ENCODE measurements around the gene B3GNT9.

Gene B3GNT9

GRCh38 chr16:67166110-67166547 is 15.3 kb upstream of the B3GNT9 start:
- no peak for DNase-seq

- no peak for DNase-seq
Observed at GRCh38 chr16:67165121-67166078, 14.6 kb upstream of the B3GNT9 start.

- DNase-seq, result no peak
Observed at GRCh38 chr16:67164599-67165061, 13.8 kb upstream of the B3GNT9 start, which contains the start of gene HSF4. Gene HSF4, plus strand, starts transcription at chr16:67164745. Its CDS starts 67 bp downstream, at chr16:67164812.

GRCh38 chr16:67163999-67164558 is 13.3 kb upstream of the B3GNT9 start:
- peak; percentile 59 for DNase-seq

GRCh38 chr16:67163164-67163998 is 12.6 kb upstream of the B3GNT9 start:
- DNase-seq, result peak; percentile 86

DNA sequence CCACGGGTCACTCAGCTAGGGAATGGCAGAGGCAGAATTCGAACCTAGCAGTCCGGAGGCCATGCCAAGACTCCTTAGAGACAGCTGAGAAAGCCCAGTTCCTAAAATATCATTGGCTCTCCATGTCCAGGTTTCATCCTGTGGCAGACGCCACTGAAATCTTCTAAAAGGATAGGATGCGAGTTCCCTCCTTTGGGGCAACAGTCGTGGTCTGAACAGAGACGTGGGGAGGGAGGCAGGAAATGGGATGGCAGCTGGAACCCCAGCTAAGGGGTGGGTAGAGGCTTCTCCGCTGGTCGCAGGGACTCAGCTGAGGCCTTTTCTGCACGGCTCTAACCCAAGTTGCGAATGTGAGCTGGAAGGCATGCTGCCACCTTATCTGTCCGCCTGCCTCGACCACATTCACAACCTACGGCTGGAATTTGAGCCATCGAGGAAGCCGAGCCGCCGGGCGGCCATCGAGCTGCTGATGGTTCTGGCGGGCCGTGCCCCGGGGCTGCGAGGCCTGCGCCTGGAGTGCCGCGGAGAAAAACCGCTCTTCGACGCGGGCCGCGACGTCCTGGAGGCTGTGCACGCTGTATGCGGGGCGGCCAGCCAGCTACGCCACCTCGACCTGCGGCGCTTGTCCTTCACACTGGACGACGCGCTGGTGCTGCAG is 11.8 kb upstream of the B3GNT9 start:
- DNase-seq, result no peak

GRCh38 chr16:67161595-67162058 is 10.8 kb upstream of the B3GNT9 start:
- DNase-seq, result no peak

GRCh38 chr16:67158637-67159600 is 8.1 kb upstream of the B3GNT9 start:
- DNase-seq, result no peak

DNA sequence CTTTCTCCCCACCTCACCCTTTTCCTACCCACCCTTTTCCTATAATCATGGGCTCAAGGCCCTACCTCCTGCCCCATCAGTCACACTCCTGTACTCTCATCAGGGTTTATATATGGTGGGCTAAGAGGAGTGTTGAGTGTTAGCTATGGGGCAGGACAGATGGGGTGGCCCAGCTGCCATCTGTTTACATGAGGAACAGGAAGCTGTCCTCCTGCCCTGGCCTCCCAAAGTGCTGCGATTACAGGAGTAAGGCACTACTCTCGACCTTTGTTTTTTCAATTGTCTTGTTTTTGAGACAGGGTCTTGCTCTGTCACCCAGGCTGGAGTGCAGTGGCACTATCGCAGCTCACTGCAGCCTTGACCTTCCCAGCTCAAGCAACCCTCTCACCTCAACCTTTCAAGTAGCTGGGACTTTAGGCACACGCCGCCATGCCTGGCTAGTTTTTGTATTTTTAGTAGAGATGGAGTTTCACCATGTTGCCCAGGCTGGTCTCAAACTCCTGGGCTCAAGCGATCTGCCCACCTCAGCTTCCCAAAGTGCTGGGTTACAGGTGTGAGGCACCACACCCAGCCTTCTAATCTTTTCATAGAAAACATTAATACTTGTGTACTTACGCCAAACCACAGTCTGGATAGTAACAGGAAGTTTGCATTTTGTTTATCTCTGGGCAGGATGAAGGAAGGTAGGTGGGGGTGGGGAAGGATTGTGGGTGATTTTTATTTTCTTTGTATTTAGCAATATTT is 7.3 kb upstream of the B3GNT9 start:
- DNase-seq, result no peak

DNA sequence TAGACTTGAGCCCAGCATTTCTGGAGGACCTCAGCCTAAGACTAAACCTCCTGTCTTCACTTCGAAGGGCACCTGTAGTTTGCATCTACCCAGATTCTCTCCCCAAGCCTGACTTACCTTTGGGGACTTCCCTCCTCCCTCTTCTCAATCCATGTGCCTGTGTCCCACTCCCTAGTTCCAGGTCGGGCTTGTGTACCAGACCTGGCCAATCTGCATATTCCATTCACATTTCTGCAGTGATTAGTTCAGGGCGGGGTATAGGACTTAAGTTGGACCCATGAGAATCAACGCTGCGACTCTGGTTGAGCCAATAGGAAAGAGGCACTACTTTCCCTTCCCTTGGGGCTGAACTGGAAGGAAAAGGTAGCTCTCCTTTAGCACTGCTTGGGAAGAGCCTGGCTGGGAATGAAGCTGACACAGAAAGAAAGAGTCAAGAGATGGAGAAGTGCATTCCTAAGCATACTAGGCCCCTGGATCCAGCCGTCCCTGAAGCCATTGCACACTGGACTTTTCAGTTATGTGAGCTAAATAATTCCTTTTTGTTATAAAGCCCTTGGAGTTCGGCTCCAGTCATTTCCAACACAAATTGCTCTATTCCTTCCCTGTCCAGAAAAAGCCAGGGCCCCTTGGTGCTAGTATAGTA is 6.4 kb upstream of the B3GNT9 start:
- DNase-seq, result no peak

DNA sequence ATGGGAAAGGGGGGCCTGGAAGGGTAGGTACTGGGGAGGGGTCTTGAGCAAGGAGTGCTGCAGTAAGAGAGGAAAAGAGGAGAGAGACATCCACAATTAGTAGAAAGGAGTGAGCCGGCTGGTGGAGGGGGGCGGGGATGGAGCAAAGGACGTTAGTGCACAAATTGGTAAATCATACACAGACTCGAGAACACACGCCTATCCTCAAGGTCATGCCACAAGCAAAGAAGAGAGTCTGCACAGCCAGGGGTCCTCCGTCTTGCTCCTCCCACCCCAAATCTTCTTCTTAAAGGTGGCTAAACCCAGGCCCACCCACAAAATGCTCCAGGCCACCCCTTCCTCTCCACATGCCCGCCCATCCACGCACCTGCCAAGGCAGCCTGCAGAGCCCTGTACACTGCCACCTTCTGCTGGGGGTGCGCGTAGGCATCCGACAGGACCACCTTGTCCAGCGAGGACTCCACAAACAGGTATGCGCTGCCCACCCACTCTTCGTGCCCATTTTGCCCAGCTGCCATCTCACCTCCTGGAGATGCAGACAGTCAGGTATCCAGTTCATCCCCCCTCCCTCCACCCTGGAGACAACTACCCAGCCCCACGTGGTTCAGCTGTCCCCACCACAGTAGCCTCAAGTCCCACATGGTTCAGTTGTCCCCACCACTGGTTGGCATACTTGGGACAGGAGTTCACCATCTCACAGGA is 5.5 kb upstream of the B3GNT9 start:
- no peak for DNase-seq

DNA sequence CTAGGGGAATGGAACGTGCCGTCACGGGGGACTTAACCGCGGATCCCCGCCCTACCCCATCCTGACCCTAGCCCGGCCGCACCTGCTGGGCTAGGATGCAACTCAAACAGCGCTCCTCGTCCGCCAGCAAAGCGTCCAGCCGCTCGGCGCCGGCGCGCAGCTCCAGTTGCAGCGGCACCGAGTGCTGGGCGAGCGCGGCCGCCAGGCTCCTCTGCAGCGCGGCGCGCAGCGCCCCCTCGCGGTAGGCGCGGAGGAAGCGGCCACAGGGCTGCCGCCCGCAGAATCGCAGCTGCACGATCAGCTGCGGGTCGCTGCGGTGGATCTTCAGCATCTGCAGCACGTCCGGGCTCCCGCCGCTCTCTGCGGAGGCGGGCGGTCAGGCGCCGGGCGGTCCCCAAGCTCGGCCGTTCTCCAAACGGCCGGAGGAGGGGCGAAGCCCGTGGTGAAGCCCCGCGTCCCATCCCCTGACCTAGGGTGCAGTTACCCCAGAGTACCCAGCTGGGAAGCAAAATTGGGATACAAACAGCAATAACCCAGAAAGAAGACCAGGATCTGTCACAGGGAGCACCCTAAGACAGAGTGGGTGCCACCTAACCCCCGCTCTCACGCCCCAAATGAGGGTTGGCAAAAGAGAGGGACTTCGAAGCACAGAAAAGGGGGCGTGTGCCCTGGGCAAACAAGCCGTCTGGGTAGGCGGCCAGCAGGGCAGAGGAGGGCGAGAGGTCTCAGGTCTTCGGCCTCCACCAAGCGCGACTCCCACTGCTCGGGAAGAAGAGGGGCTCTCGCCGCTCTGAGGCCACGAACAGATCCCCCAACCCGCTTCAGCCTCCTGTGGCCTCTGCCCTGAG is 4.7 kb upstream of the B3GNT9 start:
- DNase-seq, result peak; percentile 61

- DNase-seq, result no peak
Observed at GRCh38 chr16:67154578-67155294, 3.9 kb upstream of the B3GNT9 start.

DNA sequence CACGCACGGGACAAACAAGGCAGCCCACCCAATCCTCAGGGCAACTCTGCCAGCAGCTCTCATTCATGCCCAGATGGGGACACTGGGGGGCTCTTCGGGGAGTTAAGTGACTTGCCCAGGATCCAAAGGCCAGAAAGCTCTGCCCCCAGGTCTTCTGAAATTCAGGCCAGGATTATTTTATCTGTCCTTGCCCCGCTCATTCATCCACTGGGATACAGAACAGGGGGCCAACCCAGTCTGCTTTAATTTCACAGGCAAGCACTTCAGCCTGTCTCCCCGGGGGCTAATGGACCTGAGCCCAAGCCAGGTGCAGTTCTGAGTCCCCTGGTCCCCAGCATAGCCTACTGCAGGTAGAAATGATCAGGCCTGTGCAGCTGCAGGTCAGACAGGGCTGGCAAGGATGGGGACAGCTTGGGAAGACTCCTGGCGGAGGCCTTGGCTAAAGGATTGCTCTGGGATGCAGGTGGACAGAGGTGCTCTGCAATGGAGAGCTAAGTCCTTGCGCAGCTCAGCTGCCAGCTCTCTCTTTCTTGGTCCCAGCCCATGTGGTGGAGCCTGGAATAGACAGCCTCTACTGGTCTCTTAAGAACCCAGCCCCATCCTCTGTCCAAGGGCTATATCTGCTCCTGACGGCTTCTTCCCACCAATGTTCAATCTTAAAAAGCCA is 766 bp upstream of the B3GNT9 start:
- DNase-seq, result no peak

DNA sequence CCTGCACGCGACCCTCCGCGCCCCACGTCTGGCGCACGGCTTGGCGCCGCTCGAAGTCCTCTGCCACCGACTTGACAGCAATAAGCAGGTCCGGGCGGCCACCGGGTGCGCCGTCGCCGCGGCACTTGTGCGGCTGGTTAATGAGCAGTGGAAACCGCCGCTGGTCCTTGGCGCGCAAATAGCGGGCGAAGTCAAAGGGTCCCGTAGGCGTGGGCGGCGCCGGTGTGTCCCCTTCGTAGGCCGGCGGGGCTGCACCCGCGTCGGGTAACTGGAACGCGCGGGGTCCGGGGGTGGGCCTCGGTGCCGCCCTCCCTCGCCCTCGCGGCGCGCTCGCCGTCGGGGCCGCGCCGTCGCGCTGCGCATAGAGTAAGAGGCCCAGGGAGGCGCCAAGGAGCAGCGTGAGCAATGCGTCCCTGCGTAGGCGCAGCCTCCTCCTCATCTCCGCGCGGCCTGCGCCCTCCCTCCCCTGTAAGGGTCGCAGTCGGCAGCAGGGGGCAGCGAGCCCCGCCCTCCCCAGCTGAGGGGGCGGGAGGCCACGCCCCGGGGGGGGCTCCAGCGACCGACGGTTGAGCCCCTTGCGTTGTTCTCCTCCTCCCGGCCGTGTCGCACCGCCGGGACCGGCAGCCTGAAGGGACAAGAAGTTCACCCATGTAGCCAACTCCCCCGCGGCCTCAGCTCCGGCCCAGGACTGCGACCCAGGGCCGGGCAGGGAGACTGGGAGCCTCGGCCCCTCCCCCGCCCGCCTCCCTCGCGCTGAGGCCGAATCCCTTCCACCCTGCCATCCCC is 558 bp downstream of the B3GNT9 start:
- peak; percentile 45 for DNase-seq
